Skeletal muscle cell (primary cell): Measurements from ENCODE around the gene CCDC6.
"Not testable (repeated sequence)": the region's sequence is repeated elsewhere in the genome, so short reads cannot be mapped to it uniquely, and the experiment has no call there.

Source experiments
- DNase-seq: peaks from one replicate; pipeline ENCODE4 v3.0.0-alpha.2; 2010; ENCODE audit warnings: low read depth
- H3K4me3 ChIP-seq: 2 replicates; pipeline ENCODE4 v1.5.1; 2011; ENCODE audit warnings: low read depth, mild to moderate bottlenecking, control low read depth, low read length, moderate library complexity

The CCDC6 gene

DNA sequence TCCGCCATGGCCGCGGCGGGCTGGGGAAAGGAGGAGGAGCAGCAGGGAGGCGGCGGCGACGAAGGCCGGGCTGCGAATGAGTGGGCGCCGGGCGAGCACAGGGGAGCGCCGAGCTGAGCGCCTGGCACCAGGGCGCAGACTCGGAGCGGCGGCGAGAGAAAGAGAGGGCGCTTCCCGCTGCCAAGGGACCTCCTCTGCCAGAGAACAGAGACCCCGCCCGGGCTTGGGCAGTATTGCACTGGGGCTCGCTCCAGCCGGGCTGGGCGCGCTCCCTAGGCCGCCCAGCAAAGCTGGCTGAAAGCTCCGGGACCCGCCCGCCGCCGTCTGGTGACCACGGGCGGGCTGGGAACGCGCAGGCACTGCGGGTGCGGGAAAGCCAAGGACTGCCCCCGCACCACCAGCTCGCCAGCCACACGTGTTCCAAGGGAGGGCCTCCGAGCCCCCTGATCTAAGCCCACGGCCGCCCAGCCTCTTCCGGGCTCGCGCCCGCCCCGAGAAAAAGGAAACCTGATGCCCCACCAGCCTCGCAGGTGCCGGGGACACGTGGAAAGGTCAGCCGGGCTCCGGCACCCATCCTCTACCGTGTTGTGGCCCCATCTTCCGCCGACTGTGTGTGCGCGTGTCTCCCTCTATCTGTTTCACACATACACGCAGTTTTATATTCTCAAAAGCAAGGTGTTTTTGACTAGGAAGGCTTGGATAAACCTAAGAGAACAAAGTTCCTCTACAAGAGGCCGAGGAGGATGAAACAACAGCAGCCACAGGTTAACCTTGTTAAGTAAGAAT is at the start of gene CCDC6:
Gene CCDC6, minus strand, starts transcription at position 140 of the 786 bp plus-strand sequence. Its CDS starts 132 bp downstream, at position 8.
- peak; percentile 80 for DNase-seq
- H3K4me3 ChIP-seq = peak within 1 kb of the TSS; percentile 99

- H3K4me3 ChIP-seq = no peak overlapping the region
- DNase-seq = no peak
Measured at GRCh38 chr10:59954296-59954695, 47.9 kb upstream of the CCDC6 start.

GRCh38 chr10:59953711-59954110 is 47.4 kb upstream of the CCDC6 start:
- DNase-seq, H3K4me3 ChIP-seq: not testable (repeated sequence)

GRCh38 chr10:59950105-59950504 is 43.7 kb upstream of the CCDC6 start:
- no peak for DNase-seq
- H3K4me3 ChIP-seq = no peak overlapping the region

GRCh38 chr10:59949608-59950007 is 43.3 kb upstream of the CCDC6 start:
- no peak overlapping the region for H3K4me3 ChIP-seq
- DNase-seq = no peak

DNA sequence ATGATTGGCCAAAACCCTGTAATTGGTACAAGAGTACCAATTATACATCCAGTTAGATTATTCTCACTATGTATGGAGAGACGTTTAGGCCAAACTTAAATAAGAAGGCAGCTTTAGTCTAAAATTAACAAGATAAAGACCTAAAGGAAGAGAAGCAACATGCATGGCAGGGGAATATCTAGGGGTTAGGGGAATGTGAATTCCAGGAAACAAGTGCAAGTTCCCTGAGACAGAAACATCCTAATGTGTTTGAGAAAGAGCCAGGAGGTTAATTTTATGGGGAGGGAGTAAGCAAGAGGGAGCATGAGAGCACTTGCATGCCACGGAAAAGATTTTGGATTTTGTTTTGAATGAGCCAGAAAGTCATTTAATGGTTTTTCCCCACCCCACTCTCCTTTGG is 39.6 kb upstream of the CCDC6 start:
- DNase-seq = no peak
- H3K4me3 ChIP-seq = no peak overlapping the region

DNA sequence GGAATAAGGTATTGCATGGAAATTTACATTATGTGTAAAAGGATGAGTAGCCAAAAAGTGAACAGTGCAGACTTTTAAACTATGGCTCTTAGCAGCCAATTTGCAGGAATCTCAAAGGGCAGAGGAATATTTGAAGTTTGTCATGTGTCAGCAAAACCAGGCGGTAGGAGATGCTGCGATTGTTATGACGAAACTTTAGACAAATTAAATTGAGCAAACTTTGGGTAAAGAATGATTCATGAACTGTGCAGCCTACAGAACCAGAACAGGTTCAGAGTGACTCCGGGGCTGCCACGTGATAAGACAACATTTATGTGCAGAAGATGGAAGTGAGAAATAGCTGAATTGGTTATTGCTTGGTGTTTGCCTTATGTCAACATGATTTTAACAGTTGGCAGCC is 39.2 kb upstream of the CCDC6 start:
- H3K4me3 ChIP-seq = no peak overlapping the region
- no peak for DNase-seq

- DNase-seq = no peak
- no peak overlapping the region for H3K4me3 ChIP-seq
Measured at GRCh38 chr10:59944339-59944935, 38.1 kb upstream of the CCDC6 start.

DNA sequence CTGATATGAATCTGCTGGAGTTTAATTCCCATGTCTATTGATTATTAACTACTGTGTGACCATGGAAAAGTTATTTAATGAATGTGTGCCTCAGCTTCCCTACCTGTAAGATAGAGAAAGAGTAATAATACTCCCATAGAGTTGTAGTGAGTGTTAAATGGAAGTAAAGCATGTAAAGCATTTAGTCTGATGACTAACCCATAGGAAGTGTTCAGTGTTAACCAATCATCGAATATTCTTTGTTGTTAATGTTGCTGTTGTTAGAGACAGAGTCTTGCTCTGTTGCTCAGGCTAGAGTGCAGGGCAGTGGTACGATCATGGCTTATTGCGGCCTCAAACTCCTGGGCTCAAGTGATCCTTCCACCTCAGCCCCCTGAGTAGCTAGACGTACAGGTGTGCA is 36.2 kb upstream of the CCDC6 start:
- DNase-seq = no peak
- H3K4me3 ChIP-seq = no peak overlapping the region

- DNase-seq = no peak
- no peak overlapping the region for H3K4me3 ChIP-seq
Measured at GRCh38 chr10:59937720-59938119, 31.4 kb upstream of the CCDC6 start.

GRCh38 chr10:59934701-59935100 is 28.3 kb upstream of the CCDC6 start:
- DNase-seq = no peak

GRCh38 chr10:59930788-59931521 is 24.6 kb upstream of the CCDC6 start:
- H3K4me3 ChIP-seq, DNase-seq: not testable (repeated sequence)

More at GRCh38 chr10:59934701-59935100, 28.3 kb upstream of the CCDC6 start:
- no peak overlapping the region for H3K4me3 ChIP-seq

- H3K4me3 ChIP-seq = no peak overlapping the region
- DNase-seq = no peak
Measured at GRCh38 chr10:59926086-59926485, 19.7 kb upstream of the CCDC6 start.

GRCh38 chr10:59922907-59923306 is 16.6 kb upstream of the CCDC6 start:
- no peak overlapping the region for H3K4me3 ChIP-seq
- no peak for DNase-seq

DNA sequence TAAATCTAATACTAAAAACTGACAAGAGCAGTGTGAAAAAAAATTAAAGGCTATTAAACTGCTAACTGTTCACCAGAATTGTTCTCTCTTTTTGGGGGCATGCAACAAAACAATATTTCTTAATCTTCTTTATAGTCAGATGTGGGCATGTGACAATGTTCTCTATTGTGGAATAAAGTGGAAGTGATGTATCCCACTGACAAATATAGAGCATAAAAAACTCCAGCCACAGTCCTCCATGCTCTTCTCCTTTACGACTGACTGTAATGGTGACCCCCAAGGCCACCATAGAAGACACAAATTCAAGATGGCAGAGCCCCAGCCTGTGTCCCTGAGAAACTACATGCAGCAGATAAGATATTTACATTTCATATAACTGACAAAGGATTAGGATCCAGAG is 11.6 kb upstream of the CCDC6 start:
- DNase-seq = no peak
- no peak overlapping the region for H3K4me3 ChIP-seq

- H3K4me3 ChIP-seq = no peak overlapping the region
- no peak for DNase-seq
Measured at GRCh38 chr10:59913547-59914237, 7.3 kb upstream of the CCDC6 start.

GRCh38 chr10:59910867-59911266 is 4.5 kb upstream of the CCDC6 start:
- no peak overlapping the region for H3K4me3 ChIP-seq
- no peak for DNase-seq

- DNase-seq = no peak
- H3K4me3 ChIP-seq = no peak overlapping the region
Measured at GRCh38 chr10:59909815-59910214, 3.5 kb upstream of the CCDC6 start.

- H3K4me3 ChIP-seq = no peak overlapping the region
- DNase-seq = no peak
Measured at GRCh38 chr10:59908808-59909143, 2.4 kb upstream of the CCDC6 start.
